GM19023 (cell line): ENCODE results near the gene EGFL8.
"Not testable (repeated sequence)": the region's sequence is repeated elsewhere in the genome, so short reads cannot be mapped to it uniquely, and the experiment has no call there.

ENCODE experiments used
- ATAC-seq: cut with Tn5 transposase; IDR thresholded peaks from one replicate; pipeline ENCODE4 v1.9.1; 2021; ENCODE audit warnings: mild to moderate bottlenecking, moderate library complexity; ENCODE audit not compliant: unreplicated experiment

EGFL8 gene

GRCh38 chr6:32194825-32195651, 30.6 kb downstream of the EGFL8 start:
- ATAC-seq, result no peak

- peak; percentile 78 for ATAC-seq
Observed at GRCh38 chr6:32195652-32195901, 31.2 kb downstream of the EGFL8 start.

- peak; percentile 76 for ATAC-seq
Observed at GRCh38 chr6:32195902-32196681, 31.7 kb downstream of the EGFL8 start.

GRCh38 chr6:32196682-32197616, 32.6 kb downstream of the EGFL8 start:
- no peak for ATAC-seq

- no peak for ATAC-seq
Observed at GRCh38 chr6:32198345-32198696, 33.9 kb downstream of the EGFL8 start.

GRCh38 chr6:32198866-32199265, 34.5 kb downstream of the EGFL8 start:
- ATAC-seq, result no peak

GRCh38 chr6:32200711-32201475, 36.5 kb downstream of the EGFL8 start:
- ATAC-seq, result no peak

- no peak for ATAC-seq
Observed at GRCh38 chr6:32202186-32202585, 37.8 kb downstream of the EGFL8 start.

- no peak for ATAC-seq
Observed at GRCh38 chr6:32203426-32204267, 39.3 kb downstream of the EGFL8 start.

GRCh38 chr6:32204268-32204715, 39.9 kb downstream of the EGFL8 start:
- no peak for ATAC-seq

GRCh38 chr6:32208996-32209395, 44.6 kb downstream of the EGFL8 start:
- ATAC-seq, result no peak

GRCh38 chr6:32210191-32210601, 45.8 kb downstream of the EGFL8 start:
- no peak for ATAC-seq

GRCh38 chr6:32211432-32211831, 47.0 kb downstream of the EGFL8 start:
- not testable (repeated sequence) for ATAC-seq

GRCh38 chr6:32212076-32212760, 47.8 kb downstream of the EGFL8 start:
- ATAC-seq, result no peak

GRCh38 chr6:32213649-32214048, 49.3 kb downstream of the EGFL8 start:
- no peak for ATAC-seq

- no peak for ATAC-seq
Observed at GRCh38 chr6:32214126-32214525, 49.7 kb downstream of the EGFL8 start.

- ATAC-seq, result no peak
Observed at GRCh38 chr6:32215617-32216016, 51.2 kb downstream of the EGFL8 start.

- ATAC-seq, result no peak
Observed at GRCh38 chr6:32216285-32216684, 51.9 kb downstream of the EGFL8 start.

GRCh38 chr6:32216998-32217397, 52.6 kb downstream of the EGFL8 start:
- ATAC-seq, result no peak
